Choroid plexus epithelial cell (primary cell): Measurements from ENCODE around the gene XXYLT1.
"Not testable (repeated sequence)": the region's sequence is repeated elsewhere in the genome, so short reads cannot be mapped to it uniquely, and the experiment has no call there.

Experiments used
- DNase-seq: peaks from one replicate; pipeline ENCODE4 v3.0.0-alpha.2; 2010; ENCODE audit warnings: low read depth
- H3K4me3 ChIP-seq: 2 replicates; pipeline ENCODE4 v1.5.1; 2011; ENCODE audit warnings: low read depth, mild to moderate bottlenecking, control low read depth, low read length, moderate library complexity
- CTCF ChIP-seq: conservative IDR thresholded peaks from 2 replicates; pipeline ENCODE4 v1.5.1; 2011; ENCODE audit warnings: low read depth, mild to moderate bottlenecking, control low read depth, inconsistent platforms, low read length, moderate library complexity

XXYLT1 gene

GRCh38 chr3:195238081-195238571, 32.8 kb downstream of the XXYLT1 start:
- no peak for DNase-seq
- no peak for TF ChIP-seq CTCF

GRCh38 chr3:195236801-195237570, 34.0 kb downstream of the XXYLT1 start:
- DNase-seq: no peak

More at GRCh38 chr3:195238081-195238571, 32.8 kb downstream of the XXYLT1 start:
- H3K4me3 ChIP-seq: no peak overlapping the region

GRCh38 chr3:195236076-195236798, 34.7 kb downstream of the XXYLT1 start:
- no peak overlapping the region for H3K4me3 ChIP-seq
- no peak for TF ChIP-seq CTCF
- DNase-seq: no peak

More at GRCh38 chr3:195236801-195237570, 34.0 kb downstream of the XXYLT1 start:
- no peak overlapping the region for H3K4me3 ChIP-seq
- TF ChIP-seq CTCF: no peak

GRCh38 chr3:195230244-195230643, 40.7 kb downstream of the XXYLT1 start:
- TF ChIP-seq CTCF: no peak
- no peak for DNase-seq
- H3K4me3 ChIP-seq: no peak overlapping the region

GRCh38 chr3:195228886-195229285, 42.1 kb downstream of the XXYLT1 start:
- not testable (repeated sequence) for DNase-seq, H3K4me3 ChIP-seq

- no peak for DNase-seq
- no peak for TF ChIP-seq CTCF
- H3K4me3 ChIP-seq: no peak overlapping the region
Measured at GRCh38 chr3:195227871-195228270, 43.1 kb downstream of the XXYLT1 start.

- DNase-seq: peak; percentile 56
- peak; percentile 74 for TF ChIP-seq CTCF
- H3K4me3 ChIP-seq: no peak overlapping the region
Measured at GRCh38 chr3:195226900-195227447, 44.0 kb downstream of the XXYLT1 start.
